ENCODE measurements around the gene LAMC1.

DNA sequence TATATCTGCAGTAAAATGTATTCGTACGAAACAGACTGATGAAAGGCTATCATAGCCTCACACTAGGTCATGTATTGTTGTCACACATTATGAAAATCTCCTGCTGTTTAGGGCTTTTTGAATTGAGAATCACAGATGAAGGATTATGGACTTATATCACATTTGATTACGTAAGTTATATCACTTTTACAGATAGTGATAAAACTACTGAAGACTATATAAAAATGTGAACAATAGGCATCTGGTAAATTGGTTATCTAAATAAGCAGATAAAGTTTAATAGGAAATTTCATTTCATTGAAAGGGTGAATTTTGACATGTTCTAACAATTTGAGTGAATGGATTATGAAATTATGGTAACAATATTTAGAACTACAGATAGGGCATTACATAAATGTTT is 20.0 kb downstream of the LAMC1 start:
- TF ChIP-seq, protein P1, sequence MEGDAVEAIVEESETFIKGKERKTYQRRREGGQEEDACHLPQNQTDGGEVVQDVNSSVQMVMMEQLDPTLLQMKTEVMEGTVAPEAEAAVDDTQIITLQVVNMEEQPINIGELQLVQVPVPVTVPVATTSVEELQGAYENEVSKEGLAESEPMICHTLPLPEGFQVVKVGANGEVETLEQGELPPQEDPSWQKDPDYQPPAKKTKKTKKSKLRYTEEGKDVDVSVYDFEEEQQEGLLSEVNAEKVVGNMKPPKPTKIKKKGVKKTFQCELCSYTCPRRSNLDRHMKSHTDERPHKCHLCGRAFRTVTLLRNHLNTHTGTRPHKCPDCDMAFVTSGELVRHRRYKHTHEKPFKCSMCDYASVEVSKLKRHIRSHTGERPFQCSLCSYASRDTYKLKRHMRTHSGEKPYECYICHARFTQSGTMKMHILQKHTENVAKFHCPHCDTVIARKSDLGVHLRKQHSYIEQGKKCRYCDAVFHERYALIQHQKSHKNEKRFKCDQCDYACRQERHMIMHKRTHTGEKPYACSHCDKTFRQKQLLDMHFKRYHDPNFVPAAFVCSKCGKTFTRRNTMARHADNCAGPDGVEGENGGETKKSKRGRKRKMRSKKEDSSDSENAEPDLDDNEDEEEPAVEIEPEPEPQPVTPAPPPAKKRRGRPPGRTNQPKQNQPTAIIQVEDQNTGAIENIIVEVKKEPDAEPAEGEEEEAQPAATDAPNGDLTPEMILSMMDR (IDR thresholded peaks at IDR 0.05; ENCODE audit: poor library complexity, severe bottlenecking), result no peak
- TF ChIP-seq POLR2AphosphoS5 (IDR thresholded peaks at IDR 0.05) (no peak), MXI1 (conservative IDR thresholded peaks at IDR 0.05; ENCODE audit: poor library complexity, severe bottlenecking) (no peak), EZH2 (IDR thresholded peaks at IDR 0.05; ENCODE audit: borderline replicate concordance, insufficient read depth, low read length, poor library complexity, severe bottlenecking) (no peak), TAF1 (IDR thresholded peaks at IDR 0.05; ENCODE audit: low read depth) (no peak), EP300 (conservative IDR thresholded peaks at IDR 0.05; ENCODE audit: poor library complexity, severe bottlenecking) (no peak), RAD21 (conservative IDR thresholded peaks at IDR 0.05) (no peak), SMC3 (conservative IDR thresholded peaks at IDR 0.05; ENCODE audit: poor library complexity) (no peak)
- TF ChIP-seq, protein P2, sequence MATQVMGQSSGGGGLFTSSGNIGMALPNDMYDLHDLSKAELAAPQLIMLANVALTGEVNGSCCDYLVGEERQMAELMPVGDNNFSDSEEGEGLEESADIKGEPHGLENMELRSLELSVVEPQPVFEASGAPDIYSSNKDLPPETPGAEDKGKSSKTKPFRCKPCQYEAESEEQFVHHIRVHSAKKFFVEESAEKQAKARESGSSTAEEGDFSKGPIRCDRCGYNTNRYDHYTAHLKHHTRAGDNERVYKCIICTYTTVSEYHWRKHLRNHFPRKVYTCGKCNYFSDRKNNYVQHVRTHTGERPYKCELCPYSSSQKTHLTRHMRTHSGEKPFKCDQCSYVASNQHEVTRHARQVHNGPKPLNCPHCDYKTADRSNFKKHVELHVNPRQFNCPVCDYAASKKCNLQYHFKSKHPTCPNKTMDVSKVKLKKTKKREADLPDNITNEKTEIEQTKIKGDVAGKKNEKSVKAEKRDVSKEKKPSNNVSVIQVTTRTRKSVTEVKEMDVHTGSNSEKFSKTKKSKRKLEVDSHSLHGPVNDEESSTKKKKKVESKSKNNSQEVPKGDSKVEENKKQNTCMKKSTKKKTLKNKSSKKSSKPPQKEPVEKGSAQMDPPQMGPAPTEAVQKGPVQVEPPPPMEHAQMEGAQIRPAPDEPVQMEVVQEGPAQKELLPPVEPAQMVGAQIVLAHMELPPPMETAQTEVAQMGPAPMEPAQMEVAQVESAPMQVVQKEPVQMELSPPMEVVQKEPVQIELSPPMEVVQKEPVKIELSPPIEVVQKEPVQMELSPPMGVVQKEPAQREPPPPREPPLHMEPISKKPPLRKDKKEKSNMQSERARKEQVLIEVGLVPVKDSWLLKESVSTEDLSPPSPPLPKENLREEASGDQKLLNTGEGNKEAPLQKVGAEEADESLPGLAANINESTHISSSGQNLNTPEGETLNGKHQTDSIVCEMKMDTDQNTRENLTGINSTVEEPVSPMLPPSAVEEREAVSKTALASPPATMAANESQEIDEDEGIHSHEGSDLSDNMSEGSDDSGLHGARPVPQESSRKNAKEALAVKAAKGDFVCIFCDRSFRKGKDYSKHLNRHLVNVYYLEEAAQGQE (IDR thresholded peaks at IDR 0.05; ENCODE audit: borderline replicate concordance), result no peak

Measured in neural cell (in vitro differentiated cells).